DOHH2 (cell line): ENCODE results near the gene ZNF638.

Source experiments
- H3F3A ChIP-seq: fragments of 200-600 bp; sonication (generic), shearing (Covaris generic); 2 replicates; pipeline ENCODE4 v1.6.0; 2016; ENCODE audit warnings: antibody characterized with exemption, mild to moderate bottlenecking; ENCODE audit not compliant: control insufficient read depth, insufficient read depth
- H3K27ac ChIP-seq: fragments of 200-600 bp; sonication (generic); 2 replicates; pipeline ENCODE4 v1.5.1; 2014; ENCODE audit warnings: low read depth, mild to moderate bottlenecking, low read length, moderate library complexity
- H3K27me3 ChIP-seq: fragments of 200-600 bp; sonication (generic); 2 replicates; pipeline ENCODE4 v1.6.1; 2014; ENCODE audit warnings: mild to moderate bottlenecking, low read length, mixed read lengths; ENCODE audit not compliant: control insufficient read depth
- H3K36me3 ChIP-seq: fragments of 200-600 bp; sonication (generic); 2 replicates; pipeline ENCODE4 v1.6.1; 2014; ENCODE audit warnings: mild to moderate bottlenecking, low read length, moderate library complexity, mixed read lengths; ENCODE audit not compliant: control insufficient read depth
- H3K4me1 ChIP-seq: fragments of 200-600 bp; sonication (generic); 2 replicates; pipeline ENCODE4 v1.6.1; 2014; ENCODE audit warnings: mild to moderate bottlenecking, low read length, mixed read lengths; ENCODE audit not compliant: control insufficient read depth
- H3K4me2 ChIP-seq: fragments of 200-600 bp; sonication (generic); 2 replicates; pipeline ENCODE4 v1.6.0; 2014; ENCODE audit warnings: mild to moderate bottlenecking, low read length, moderate library complexity
- H3K4me3 ChIP-seq: fragments of 200-600 bp; sonication (generic); 2 replicates; pipeline ENCODE4 v1.5.1; 2014; ENCODE audit warnings: mild to moderate bottlenecking, low read length, mixed read lengths
- H3K79me2 ChIP-seq: fragments of 200-600 bp; sonication (generic); 2 replicates; pipeline ENCODE4 v1.6.1; 2014; ENCODE audit warnings: mild to moderate bottlenecking, low read length, mixed read lengths; ENCODE audit not compliant: control insufficient read depth
- H3K9me2 ChIP-seq: fragments of 200-600 bp; sonication (generic); replicated peaks from 2 replicates; pipeline ENCODE4 v1.6.1; 2014; ENCODE audit warnings: mild to moderate bottlenecking, low read length, mixed read lengths; ENCODE audit not compliant: control insufficient read depth
- H3K9me3 ChIP-seq: fragments of 200-600 bp; sonication (generic); 2 replicates; pipeline ENCODE4 v1.6.1; 2014; ENCODE audit warnings: antibody characterized with exemption, low read length, mixed read lengths; ENCODE audit not compliant: control insufficient read depth, insufficient read depth
- H4K20me1 ChIP-seq: fragments of 200-600 bp; sonication (generic); 2 replicates; pipeline ENCODE4 v1.6.0; 2014; ENCODE audit warnings: low read depth, mild to moderate bottlenecking, antibody characterized with exemption, low read length, moderate library complexity; ENCODE audit not compliant: control insufficient read depth, insufficient read depth
- EZH2phosphoT487 ChIP-seq: fragments of 200-600 bp; sonication (generic); IDR thresholded peaks from 2 replicates; pipeline ENCODE4 v1.6.1; 2017; ENCODE audit warnings: borderline replicate concordance, mild to moderate bottlenecking, antibody characterized with exemption, low read length, moderate library complexity, mixed read lengths
- TF ChIP-seq, protein P1 (sequence below): fragments of 200-600 bp; sonication (generic); IDR thresholded peaks from one replicate; pipeline ENCODE4 v1.5.1; 2014; ENCODE audit warnings: antibody characterized with exemption, mild to moderate bottlenecking, low read depth, low read length; ENCODE audit not compliant: poor library complexity, severe bottlenecking

ZNF638 gene

DNA sequence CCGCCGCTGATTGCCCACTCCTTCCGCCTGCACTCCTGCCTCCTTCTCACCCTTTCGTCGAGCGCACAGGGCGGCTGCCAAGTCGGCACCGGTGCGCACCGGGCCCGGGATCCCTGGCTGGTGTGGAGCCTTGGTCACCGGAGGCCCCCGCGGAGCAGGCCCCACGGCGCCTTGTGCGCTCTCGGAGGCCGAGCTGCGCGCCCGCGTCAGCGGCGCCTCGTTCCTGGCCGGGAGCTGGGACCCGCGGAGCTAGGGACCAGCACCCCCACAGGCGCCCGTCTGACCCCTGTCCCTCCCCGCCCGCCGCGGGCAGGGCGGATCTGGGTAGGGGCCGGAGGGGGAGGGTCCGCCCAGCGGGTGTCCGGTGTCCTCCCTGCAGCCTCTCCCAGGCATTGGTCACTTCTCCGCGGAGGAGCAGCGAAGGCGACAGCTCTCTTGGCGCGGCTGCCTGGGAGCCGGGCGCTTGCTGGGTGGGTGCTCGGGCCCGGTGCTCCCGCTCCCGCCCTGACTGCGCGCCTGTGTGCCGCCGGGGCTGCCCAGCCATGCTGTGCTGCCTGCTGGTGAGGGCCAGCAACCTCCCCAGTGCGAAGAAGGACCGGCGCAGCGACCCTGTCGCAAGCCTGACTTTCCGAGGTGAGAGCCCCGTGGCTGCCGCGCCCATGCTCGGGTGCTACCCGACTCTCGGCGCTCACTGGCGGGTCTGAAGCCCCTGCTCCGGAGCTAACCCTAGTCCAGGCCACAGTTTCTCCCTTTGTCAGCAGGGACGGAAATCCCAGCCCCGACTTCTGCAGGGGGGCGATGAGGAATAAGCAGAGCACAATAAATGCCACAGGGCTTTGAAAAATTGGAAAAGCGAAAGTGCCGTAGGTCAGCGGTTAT, 135.0 kb downstream of the ZNF638 start:
- Histone ChIP-seq H4K20me1 (no peaks in the 10 kb centered on the region), H3K4me2 (peak overlapping the region; percentile 39), H3F3A (no peaks in the 10 kb centered on the region), H3K79me2 (no peaks in the 10 kb centered on the region), H3K9me2 (no peaks in the 10 kb centered on the region), H3K27me3 (peaks cover 37% of the 10 kb centered on the region), H3K9me3 (peaks cover 14% of the 10 kb centered on the region; the same call in 1 of the 2 replicates), H3K4me1 (no peaks in the 10 kb centered on the region), H3K27ac (no peak overlapping the region), H3K4me3 (no peak overlapping the region), H3K36me3 (no peaks in the 10 kb centered on the region)
- peak; percentile 60; the same call in 1 of the 2 replicates for TF ChIP-seq EZH2phosphoT487
- TF ChIP-seq, protein P1, sequence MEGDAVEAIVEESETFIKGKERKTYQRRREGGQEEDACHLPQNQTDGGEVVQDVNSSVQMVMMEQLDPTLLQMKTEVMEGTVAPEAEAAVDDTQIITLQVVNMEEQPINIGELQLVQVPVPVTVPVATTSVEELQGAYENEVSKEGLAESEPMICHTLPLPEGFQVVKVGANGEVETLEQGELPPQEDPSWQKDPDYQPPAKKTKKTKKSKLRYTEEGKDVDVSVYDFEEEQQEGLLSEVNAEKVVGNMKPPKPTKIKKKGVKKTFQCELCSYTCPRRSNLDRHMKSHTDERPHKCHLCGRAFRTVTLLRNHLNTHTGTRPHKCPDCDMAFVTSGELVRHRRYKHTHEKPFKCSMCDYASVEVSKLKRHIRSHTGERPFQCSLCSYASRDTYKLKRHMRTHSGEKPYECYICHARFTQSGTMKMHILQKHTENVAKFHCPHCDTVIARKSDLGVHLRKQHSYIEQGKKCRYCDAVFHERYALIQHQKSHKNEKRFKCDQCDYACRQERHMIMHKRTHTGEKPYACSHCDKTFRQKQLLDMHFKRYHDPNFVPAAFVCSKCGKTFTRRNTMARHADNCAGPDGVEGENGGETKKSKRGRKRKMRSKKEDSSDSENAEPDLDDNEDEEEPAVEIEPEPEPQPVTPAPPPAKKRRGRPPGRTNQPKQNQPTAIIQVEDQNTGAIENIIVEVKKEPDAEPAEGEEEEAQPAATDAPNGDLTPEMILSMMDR: no peak

DNA sequence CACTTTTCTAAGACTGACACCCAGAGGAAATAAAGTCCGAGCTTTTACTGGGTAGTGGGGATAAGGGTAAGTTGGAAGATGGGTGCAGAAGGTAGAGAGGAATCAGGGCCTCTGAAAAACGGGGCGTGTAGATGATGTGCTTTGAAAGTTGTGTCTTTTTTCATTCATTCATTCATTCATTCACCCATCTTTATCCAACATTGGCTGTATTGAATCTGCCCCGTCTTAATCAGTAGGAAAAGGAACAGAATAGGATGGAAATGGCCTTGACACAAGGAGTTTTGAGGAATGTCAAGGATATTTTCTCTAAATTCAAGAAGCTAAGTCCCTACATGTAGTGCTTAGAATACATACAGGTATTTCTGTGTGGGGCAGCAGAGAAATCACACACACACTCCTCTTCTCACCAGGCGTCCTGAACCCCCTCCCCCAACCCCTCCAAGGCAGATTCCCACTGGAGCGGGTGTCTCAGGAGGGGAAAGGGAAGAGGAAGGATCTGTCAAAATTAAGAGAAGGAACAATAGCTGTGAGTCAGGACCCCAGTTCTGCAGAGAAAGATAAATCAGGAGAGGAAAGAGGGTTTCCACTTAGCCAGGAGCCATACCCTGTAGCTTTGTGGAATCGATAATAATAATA, 135.7 kb downstream of the ZNF638 start:
- H4K20me1 ChIP-seq: no peaks in the 10 kb centered on the region
- H3K4me2 ChIP-seq: peak overlapping the region; percentile 39
- H3K9me2 ChIP-seq: no peaks in the 10 kb centered on the region
- no peak overlapping the region for H3K27ac ChIP-seq
- H3K36me3 ChIP-seq: no peaks in the 10 kb centered on the region
- no peaks in the 10 kb centered on the region for H3F3A ChIP-seq
- H3K27me3 ChIP-seq: peaks cover 37% of the 10 kb centered on the region
- no peaks in the 10 kb centered on the region for H3K4me1 ChIP-seq
- no peak for TF ChIP-seq EZH2phosphoT487
- TF ChIP-seq, protein P1: no peak
- peaks cover 13% of the 10 kb centered on the region; the same call in 1 of the 2 replicates for H3K9me3 ChIP-seq
- H3K79me2 ChIP-seq: no peaks in the 10 kb centered on the region
- no peak overlapping the region for H3K4me3 ChIP-seq

DNA sequence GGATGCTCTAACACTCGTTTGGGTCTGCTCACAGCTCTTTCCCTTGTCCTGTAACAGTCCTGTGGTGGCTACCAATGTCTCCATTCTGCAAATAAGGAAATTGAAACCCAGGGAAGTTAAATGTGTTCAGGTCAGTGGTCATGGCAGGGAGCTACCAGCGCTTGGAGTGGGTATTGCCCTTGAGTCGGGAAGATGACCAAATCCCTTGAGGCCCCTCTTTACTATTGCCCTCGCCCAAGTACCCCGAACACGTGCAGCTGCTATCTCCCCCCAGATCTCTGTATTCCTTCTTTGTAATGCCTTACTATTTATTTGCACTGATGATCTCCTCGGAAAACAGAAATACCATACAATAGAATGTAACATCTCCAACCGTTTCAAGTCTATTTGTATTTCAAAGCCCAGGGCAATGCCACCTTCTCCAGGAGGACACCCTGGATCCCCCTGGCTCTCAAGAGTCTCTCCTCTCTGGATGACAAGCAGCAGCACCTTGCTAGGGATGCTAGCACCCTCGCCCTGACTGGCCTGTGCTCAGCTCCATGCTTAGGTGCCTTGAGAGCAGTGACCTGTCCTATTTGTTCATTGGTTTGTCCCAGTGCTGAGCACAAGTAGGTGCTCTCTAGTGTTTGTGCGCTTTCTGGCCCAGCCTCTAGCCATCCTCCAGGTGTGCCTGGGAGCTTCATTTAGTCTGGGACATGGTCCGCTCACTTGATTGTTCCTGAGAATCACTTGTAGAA, 136.9 kb downstream of the ZNF638 start:
- H3K79me2 ChIP-seq: no peaks in the 10 kb centered on the region
- H3F3A ChIP-seq: no peaks in the 10 kb centered on the region
- peaks cover 37% of the 10 kb centered on the region for H3K27me3 ChIP-seq
- H3K9me2 ChIP-seq: no peaks in the 10 kb centered on the region
- H3K4me2 ChIP-seq: no peak overlapping the region
- no peak for TF ChIP-seq EZH2phosphoT487
- TF ChIP-seq, protein P1: no peak
- no peaks in the 10 kb centered on the region for H3K36me3 ChIP-seq
- H3K4me3 ChIP-seq: no peak overlapping the region
- no peaks in the 10 kb centered on the region for H4K20me1 ChIP-seq
- no peak overlapping the region for H3K27ac ChIP-seq
- 0 out of 2 replicates have a peak, but pooled peaks cover 2% of the 10 kb centered on the region for H3K9me3 ChIP-seq
- no peaks in the 10 kb centered on the region for H3K4me1 ChIP-seq
